IPS-NIHi11 (cell line): ENCODE results near the gene FBN3.
A peak's percentile ranks its signal among the peaks of the same experiment; 100 is the strongest.

ENCODE experiments used
- DNase-seq: peaks from one replicate; pipeline ENCODE4 v3.0.0; 2012; ENCODE audit warnings: mixed read lengths, low spot score

Gene FBN3

DNA sequence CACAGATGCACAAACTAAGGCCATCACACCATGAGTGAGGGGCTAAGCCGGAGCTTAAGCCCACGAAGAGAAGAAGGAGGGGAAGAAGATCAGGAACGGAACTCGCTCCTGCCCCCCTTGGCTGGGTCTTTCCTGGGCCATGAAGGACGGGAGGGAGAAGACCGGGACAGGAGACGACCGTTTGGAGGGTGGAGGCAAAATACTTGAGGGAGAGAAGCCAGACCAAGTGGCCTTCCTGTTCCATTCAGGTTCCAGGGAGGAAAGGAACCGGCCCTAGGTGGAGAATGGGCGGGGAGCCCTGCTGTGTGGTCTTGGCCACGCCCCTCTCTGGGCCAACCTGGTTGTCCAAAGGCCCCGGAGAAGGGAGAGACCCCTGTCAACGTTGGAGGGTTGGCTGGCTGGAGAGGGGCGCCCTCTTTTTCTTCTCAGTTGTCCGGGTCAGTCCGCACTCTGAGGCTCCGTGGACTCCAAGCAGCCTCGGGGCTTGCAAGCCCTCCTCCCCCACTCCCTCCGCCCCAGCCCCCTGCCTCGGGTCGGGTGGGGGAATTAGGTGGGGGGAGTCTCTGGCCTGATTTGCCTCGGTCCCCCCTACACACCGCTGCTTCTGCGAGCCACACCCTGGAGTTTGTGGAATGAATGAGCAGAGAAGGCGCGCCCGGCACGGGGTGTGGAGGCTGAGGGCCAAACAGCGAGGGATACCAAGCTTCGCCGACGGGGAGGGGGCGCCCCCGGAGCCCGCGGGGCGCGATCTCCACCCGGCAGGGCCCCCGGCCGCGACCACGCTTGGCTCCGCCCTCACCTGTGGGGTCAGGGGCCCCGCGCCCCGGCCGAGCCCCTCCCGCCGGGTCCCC is 757 bp downstream of the FBN3 start:
- DNase-seq = peak; percentile 92

DNA sequence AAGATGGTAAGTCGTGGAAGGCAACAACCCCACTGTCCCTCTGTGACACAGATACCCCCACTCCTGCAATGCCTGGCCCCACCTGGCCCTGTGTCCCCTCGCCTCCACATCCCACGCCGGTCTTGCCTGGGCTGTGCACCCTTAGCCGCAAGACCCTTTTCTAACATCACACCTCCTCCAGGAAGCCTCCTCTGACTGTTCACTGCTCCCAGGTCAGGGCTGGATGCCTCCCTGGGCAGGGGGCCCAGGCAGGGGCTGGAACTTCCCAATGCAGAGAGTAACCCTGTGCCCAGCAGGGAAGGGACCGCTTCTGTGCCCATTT is 1.3 kb downstream of the FBN3 start:
- no peak for DNase-seq

DNA sequence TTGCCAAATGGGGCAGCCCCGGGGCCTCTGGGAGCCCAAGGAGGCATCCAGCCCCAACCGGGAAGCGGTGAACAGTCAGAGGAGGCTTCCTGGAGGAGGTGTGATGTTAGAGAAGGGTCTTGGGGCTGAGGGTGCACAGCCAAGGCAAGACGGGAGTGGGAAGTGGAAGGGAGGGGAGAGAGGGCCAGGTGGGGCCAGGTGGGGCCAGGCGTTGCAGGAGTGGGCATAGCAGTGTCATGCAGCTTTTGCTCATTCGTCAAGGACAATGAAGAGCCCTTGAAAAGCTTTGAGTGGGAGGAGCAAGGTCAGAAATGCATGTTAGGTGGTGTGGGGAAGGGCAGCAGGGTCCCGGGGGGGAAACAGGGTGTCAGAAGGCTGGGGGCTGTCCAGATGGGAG is 1.8 kb downstream of the FBN3 start:
- DNase-seq = peak; percentile 4

DNA sequence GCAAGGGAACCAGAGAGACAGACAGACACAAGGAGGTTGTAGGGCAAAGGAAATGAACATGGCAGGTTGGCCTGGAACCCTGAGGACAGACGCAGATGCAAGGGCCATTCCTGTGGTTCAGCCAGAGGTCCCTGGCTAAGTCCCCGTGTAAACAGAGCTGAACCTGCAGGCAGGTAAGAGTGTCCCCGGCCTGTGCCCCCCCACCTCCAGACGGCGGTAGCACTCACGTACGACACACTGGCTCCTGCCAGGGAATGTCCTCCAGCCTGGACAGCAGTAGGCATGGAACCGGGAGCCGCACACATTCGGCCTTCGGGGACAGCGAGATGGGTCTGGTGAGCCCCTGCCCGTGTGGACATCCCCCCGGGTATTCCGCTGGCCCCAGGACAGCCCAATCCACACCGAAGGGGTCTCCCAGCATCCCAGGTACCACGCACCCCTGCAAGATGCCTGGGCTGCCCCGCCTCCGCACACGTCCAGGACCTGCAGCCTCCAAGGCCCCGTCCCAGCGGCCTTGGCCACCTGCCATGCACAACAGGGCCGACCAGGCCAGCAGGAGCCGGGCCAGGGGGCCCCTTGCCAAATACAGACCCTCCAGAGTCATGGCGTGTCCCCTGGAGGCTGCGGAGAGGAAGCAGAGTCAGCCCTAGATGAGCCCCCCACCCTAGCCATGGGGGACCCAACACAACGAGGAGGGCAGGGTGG is 2.4 kb downstream of the FBN3 start:
- peak; percentile 7 for DNase-seq

DNA sequence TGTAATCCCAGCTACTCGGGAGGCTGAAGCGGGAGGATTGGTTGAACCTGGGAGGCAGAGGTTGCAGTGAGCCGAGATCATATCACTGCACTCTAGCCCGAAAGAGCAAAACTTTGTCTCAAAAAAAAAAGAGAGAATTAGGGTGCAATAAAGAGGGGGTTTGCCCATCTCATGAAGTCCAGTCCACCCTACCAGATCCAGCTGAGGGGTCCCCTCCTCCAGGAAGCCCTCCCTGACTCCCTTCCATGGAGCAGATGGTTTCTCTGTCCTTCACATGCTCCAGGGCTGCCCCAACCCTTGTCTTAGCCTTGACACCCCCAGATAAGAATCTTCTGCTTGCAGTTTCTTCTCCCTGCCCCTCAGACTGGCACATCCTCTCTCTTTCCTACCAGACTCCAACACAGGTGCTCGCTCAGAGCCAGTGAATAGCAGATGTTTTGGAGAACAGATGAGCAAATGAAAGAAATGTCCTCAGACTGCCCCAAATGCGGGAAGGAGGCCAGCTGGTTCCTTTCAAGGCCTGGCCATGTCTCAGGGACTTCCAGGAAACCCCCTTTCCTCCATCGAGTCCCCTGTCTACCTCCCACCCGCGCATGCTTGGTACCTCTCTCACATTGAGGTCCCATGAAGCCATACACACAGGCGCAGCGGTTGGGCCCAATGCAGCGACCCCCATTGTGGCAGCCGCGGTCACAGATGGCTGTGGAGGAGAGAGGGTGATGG is 5.0 kb downstream of the FBN3 start:
- DNase-seq = peak; percentile 3

DNA sequence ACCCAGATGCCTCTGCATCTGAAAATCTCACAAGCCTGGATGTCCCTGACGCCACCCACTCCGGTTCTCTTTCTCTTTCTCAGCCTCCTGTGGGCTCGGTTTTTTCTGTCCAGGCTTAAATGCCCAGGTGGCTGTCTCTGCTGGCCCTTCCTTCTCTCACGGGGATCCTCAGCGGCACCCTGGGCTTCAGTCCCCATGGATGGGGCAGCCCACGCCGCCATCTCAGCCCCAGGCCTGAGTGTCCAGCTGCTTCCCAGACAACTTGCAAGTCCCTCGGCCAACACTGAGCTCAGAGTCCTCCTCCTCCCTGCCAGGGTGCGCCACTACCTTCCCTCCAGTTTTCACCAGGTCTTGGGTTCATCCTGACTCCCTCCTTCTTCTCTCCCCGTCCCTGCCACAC is 6.4 kb downstream of the FBN3 start:
- peak; percentile 25 for DNase-seq

DNA sequence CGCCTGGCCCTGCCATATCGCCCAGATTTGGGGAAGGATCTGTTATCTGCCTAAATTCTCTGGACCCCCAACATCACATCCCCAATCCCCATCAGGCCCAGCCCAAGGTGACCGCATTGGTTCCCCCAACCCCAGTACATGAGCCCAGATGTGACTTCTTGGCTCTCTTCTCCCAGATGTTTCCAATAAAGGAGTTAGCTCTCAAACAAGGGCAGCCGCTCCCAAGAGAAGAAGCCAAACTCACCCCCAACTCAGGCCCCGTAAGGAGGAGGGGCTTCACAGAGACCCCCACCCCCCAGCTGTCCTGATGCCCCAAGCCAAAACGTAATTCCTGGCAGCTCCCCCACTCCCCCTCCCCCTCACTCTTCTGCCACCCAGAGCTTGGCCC is 6.9 kb downstream of the FBN3 start:
- peak; percentile 13 for DNase-seq

DNA sequence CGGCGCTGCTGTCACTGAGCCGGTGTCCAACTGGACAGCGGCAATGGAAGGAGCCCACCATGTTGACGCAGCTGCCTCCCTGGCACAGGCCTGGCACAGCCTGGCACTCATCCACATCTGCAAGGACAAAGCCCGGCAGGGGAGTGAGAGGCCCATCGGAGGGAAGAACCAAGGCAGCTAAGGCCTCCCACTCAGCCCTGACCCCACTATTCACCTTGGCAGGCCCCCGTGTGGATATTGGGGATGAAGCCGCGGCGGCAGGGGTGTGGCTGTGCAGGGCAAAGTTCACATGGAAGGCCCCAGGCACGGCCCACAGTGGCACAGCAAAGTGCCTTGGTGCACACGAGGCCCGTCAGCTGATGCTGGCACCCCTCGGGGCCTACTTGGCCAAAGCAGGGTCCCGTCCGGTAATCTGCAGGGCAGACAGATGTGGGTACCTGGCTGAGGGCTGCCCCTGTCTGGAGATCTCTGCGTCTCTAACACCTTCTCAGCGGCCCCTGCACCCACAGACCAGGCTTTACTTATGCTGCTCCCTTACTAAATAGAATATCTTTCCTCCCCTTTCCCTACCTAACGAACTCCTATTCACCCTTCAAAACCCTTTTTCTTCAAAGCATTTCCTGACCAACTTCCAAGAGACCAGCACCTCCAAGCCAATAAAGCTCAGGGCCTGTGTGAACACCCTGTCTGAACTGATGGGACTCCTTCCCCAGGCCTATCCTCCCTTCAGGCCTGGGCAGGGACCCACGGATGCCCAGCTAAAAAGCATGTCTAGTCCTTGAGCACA is 7.5 kb downstream of the FBN3 start:
- DNase-seq = peak; percentile 14

DNA sequence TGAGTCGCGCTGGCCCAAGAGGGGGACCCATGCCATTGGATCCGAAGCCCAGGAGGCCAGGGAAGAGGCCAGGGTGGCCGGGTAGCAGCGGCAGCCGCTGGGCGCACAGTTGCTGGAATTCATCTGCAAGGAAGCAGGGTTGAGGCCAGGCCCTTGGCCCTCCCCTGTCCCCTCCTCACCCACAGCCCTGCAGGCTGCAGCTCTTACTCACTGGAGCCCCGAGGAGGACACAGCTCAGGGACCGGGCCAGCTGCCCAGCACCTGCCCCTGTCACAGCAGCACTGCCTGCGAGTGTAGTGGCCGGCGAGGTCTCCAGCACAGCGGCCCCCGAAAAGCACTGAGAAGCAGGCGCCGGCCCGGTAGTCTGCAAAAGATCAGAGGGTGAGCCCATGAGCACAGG is 11.2 kb downstream of the FBN3 start:
- peak; percentile 19 for DNase-seq

DNA sequence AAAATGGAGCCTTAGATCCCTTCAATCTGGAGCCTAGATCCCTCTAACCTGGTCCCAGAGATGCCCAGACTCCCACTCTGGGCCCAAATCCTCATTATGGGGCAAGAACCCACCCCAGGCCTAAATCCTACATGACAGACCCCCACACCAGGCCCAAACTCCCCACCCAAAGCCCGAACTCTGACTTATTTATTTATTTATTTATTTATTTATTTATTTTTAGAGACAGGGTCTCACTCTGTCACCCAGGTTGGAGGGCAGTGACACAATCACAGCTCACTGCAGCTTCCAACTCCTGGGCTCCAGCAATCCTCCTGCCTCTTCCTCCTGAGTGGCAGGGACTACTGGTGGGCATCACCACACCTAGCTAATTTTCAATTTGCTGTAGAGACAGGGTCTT is 12.0 kb downstream of the FBN3 start:
- peak; percentile 5 for DNase-seq

DNA sequence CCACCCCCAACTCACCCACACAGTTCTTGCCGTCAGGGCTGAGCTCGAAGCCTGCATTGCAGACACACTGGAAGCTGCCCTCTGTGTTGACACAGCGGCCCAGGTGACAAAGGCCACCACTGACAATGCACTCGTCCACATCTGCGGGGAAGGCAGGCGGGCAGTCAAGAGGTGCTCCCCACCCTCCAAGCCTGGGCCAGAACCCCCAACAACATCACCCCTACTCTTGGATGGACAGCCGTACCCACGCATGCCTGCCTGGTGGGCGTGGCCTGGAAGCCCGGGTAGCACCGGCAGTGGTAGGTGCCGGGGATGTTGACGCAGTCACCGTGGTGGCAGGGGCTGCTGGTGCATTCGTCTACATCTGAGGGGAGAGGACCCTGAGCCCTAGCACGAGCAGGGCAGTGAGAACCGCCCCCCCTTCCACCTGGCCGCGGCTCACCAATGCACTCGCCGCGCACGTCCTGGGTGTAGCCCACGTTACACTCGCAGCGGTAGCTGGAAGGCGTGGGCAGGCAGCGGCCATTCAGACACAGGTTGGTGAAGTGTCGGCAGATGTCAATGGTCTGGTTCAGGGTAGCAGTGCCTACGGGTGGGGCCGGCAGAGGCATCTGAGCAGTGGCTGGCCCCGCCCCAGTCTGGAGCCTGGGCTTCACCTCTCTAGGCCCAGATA is 13.3 kb downstream of the FBN3 start:
- DNase-seq = peak; percentile 23

DNA sequence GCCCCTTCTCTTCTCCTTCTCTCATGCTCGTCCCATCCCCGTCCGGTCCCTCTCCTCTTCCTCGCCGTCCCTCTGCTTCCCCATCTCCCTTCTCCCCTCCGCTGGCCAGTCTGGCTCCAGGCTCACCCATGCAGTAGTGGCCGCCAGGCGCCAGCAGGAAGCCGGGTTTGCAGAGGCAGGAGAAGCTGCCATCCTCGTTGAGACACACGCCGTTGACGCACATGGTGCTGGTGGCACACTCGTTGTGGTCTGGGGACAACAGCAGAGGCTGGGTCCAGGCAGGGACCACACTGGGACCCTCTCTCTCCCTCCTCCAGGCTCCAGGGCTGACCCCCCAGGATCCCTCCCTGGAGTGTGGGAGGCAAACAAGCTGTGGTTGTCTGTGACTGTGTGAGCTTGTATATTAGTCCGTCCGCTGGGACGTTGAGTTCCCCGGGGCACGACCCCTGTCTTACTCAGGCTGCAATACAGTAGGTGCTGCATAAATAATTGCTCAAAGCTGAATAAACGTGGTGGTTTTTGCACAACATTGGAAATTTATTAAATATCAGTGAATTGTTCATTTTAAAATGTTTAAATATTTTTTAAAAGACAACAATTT is 16.4 kb downstream of the FBN3 start:
- DNase-seq = no peak

DNA sequence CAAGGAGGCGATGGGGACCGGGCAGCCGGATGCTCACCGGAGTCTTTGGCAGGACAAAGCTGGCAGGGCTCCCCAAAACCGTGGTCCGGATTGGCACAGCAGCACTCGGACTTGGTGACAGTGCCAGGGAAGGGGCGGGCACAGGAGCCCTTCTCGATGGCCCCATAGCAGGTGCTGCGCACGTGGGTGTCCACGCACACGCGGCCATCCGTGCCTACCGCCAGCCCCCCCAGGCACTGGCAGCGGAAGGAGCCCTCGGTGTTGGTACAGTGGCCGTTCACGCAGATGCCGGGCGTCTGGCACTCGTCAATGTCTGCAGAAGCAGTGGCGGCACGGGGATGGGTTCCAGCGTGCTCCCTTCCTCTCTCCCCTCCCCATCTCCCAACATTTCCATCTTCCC is 17.9 kb downstream of the FBN3 start:
- DNase-seq = no peak

DNA sequence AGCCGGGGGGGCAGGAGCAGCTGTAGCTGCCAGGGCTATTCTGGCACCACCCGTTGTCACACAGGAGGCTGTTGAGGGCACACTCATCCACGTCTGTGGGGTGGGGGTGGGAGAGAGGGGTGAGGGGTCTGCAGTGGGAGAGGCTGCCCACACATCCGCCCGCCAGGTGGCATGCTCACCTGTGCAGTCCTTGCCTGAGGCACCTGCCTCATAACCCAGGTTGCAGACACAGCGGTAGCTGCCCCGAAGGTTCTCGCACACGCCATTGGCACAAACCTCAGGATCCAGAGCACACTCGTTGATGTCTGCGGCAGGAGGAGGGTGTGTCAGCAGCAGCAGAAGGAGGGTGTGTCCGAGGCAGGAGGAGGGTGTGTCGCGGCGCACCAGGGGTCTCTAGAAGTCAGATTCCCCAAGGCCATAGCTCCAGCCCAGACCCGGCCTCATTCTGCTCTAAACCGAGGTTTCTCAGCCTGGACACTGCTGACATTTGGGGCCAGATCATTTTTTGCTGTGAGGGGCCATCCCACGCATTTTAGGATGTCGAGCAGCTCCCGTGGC is 20.3 kb downstream of the FBN3 start:
- DNase-seq = no peak

DNA sequence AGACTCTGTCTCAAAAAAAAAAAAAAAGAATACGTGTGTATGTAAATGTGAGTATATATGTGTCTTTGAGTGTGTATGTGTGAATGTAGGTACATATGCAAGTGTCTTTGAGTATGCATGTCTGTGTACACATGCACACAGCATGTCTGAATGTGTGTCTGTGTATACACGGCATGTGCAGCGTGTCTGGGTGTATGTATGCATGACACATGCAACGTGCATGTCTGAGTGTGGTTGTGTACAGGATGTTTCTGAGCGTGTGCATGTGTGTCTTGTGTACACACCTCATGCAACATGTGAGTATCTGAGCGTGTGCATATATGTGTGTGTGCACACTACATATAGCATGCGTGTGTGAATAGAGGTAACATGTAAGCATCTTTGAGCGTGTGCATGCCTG is 20.8 kb downstream of the FBN3 start:
- DNase-seq = no peak

DNA sequence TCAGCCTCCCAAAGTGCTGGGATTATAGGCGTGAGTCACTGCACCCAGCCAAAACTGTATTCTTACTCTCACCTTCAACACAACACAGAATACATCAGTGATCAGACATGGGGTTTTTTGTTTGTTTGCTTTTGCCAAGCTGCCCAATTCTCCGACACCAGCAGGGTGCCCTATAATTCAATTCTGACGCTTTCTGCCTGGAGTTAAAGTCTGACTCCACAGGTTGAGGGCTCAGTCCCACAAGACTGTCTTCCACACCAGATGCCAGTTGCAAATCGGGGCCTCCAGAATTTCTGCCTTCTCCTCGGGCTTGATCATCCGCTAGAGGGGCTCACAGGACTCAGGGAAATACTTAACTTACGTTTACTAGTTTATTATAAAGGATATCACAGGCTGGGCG is 22.1 kb downstream of the FBN3 start:
- no peak for DNase-seq

DNA sequence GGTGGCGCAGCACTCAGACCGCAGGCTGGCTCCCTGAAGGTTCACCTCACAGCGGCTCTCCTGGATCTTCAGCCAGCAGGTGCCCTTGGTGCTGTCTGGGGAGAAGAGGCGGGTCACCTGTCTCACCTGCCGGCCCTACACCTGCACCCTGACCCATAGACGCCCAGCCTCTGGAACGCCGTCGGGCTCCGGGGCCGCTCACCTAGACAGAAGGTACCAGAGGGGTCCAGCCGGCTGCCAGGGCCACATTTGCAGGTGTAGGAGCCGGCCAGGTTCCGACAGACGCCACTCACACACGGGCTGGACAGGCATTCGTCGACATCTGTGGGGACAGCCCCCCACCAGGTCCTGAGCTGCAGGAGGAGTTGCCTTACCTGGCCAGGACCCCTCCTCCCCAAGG is 22.9 kb downstream of the FBN3 start:
- DNase-seq = peak; percentile 6

DNA sequence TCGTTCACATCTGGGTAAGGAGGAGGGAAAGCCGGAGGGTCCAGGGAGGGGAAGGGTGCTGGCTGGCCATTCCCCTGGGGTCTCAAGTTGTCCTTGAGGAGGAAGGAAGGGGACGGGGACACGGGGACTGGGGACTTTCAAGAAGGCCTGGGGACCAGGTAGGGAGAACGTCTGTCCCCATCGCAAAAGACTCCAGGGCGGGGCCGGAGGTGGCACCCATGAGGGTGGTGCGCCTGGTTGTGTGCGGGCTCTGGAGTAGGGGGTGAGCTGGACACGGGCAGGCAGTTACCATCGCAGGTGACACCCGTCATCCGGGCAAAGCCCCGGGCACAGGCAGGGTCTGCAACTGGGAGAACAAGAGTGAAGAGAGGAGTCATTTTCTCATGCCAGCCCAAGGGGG is 23.4 kb downstream of the FBN3 start:
- DNase-seq = peak; percentile 8

DNA sequence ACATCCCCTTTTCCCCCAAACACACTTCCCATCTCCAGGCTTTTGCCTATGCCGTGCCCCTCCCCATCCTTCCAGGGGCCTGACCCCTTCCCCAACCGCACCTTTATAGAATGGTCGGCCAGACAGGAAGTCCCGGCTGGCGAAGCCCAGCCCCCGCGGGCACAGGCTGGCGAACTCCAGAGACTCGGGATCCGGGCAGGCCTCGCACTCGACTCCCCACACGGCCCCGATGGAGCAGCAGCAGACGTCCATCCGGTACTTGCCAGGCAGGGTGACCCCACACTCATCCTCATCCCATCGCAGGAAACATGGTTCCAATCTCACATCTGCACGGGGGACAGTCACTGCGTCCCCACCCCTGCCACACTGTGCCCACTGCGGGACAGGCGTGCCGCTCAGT is 25.7 kb downstream of the FBN3 start:
- DNase-seq = peak; percentile 2

DNA sequence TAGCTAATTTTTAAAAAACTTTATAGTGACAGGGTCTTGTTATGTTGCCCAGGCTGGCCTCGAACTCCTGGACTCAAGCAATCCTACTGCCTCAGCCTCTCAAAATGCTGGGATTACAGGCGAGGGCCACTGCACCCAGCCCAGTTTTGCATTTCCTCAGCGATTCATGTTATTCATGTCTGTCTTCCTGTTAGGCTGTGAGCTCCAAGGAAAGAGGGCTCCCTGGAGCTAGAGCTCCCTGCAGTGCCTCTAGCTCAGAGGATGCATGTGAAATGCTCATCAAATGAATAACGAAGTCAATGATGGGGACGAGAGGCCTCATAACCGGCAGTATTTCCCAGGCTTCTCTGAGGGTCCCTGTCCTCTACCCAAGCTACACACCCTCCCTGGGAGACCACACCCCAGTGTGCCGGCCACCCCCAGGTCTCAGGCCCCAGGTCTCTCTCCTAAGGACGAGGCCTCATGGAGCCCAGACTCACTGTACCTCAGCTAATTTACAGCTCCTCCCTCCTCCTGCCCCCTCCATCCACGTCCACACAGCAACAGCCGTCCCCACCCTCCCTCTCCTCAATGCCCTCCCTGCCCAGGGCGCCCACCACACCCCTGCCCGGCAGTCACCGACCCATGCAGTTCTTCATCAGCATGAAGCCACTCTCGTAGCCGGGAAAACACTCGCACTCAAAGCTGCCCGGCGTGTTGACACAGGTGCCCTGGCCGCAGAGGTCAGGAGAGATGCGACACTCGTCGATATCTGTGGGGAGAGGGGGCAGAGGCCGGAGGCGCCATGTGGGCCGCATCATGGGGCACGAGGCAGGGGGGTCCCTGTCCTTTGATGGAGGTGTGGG is 28.5 kb downstream of the FBN3 start:
- peak; percentile 47 for DNase-seq
